OCI-LY1 (cell line): ENCODE measurements around the gene CD3G.

ENCODE experiments used
- H2AFZ ChIP-seq: fragments of 200-600 bp; sonication (generic), shearing (Covaris generic); 2 replicates; pipeline ENCODE4 v1.6.0; 2014; ENCODE audit warnings: antibody characterized with exemption, mild to moderate bottlenecking, low read length
- H3F3A ChIP-seq: fragments of 200-600 bp; sonication (generic), shearing (Covaris generic); 2 replicates; pipeline ENCODE4 v1.6.0; 2014; ENCODE audit warnings: mild to moderate bottlenecking, antibody characterized with exemption, low read length, moderate library complexity; ENCODE audit not compliant: insufficient read depth
- H3K27ac ChIP-seq: fragments of 200-600 bp; sonication (generic); 2 replicates; pipeline ENCODE4 v1.5.1; 2014; ENCODE audit warnings: low read length, mixed run types, mild to moderate bottlenecking, low read depth; ENCODE audit not compliant: poor library complexity, severe bottlenecking
- H3K27me3 ChIP-seq: fragments of 200-600 bp; sonication (generic); 2 replicates; pipeline ENCODE4 v1.6.0; 2014; ENCODE audit warnings: antibody characterized with exemption, mild to moderate bottlenecking, low read length, moderate library complexity; ENCODE audit not compliant: insufficient read depth
- H3K36me3 ChIP-seq: fragments of 200-600 bp; sonication (generic); 2 replicates; pipeline ENCODE4 v1.6.1; 2014; ENCODE audit warnings: mild to moderate bottlenecking, antibody characterized with exemption, low read length, moderate library complexity, mixed read lengths; ENCODE audit not compliant: insufficient read depth
- H3K4me1 ChIP-seq: fragments of 200-600 bp; sonication (generic); 2 replicates; pipeline ENCODE4 v1.5.1; 2014; ENCODE audit warnings: mild to moderate bottlenecking, low read length, moderate library complexity; ENCODE audit not compliant: insufficient read depth, severe bottlenecking
- H3K4me2 ChIP-seq: fragments of 200-600 bp; sonication (generic), shearing (Covaris generic); 2 replicates; pipeline ENCODE4 v1.6.1; 2014; ENCODE audit warnings: low read length
- H3K4me3 ChIP-seq: fragments of 200-600 bp; sonication (generic); 2 replicates; pipeline ENCODE4 v1.5.1; 2014; ENCODE audit warnings: low read length, low read depth, mild to moderate bottlenecking, mixed read lengths; ENCODE audit not compliant: poor library complexity, severe bottlenecking
- H3K79me2 ChIP-seq: fragments of 200-600 bp; shearing (Covaris generic); 2 replicates; pipeline ENCODE4 v1.6.1; 2016; ENCODE audit warnings: mixed run types, low read length, mixed read lengths; ENCODE audit not compliant: insufficient read depth
- H3K9ac ChIP-seq: fragments of 200-600 bp; sonication (generic), shearing (Covaris generic); 2 replicates; pipeline ENCODE4 v1.6.1; 2014; ENCODE audit warnings: mild to moderate bottlenecking, low read length, mixed read lengths
- H3K9me2 ChIP-seq: fragments of 200-600 bp; sonication (generic), shearing (Covaris generic); 2 replicates; pipeline ENCODE4 v1.6.1; 2014; ENCODE audit warnings: low read depth, mild to moderate bottlenecking, low read length, mixed read lengths
- H3K9me3 ChIP-seq: fragments of 200-600 bp; shearing (Covaris generic); 2 replicates; pipeline ENCODE4 v1.6.1; 2014; ENCODE audit warnings: low read length, mixed read lengths
- H4K20me1 ChIP-seq: fragments of 200-600 bp; sonication (generic), shearing (Covaris generic); 2 replicates; pipeline ENCODE4 v1.6.0; 2016; ENCODE audit warnings: mild to moderate bottlenecking, low read length; ENCODE audit not compliant: insufficient read depth
- EZH2 ChIP-seq: fragments of 200-600 bp; sonication (generic), shearing (Covaris generic); IDR thresholded peaks from 2 replicates; pipeline ENCODE4 v1.8.0; 2017; ENCODE audit warnings: borderline replicate concordance, mixed run types, mild to moderate bottlenecking, antibody characterized with exemption, low read length, moderate library complexity, mixed read lengths
- TF ChIP-seq, protein P1 (sequence below): fragments of 200-600 bp; sonication (generic), shearing (Covaris generic); IDR thresholded peaks from 2 replicates; pipeline ENCODE4 v1.5.1; 2017; ENCODE audit warnings: mild to moderate bottlenecking, antibody characterized with exemption, low read length, moderate library complexity, mixed read lengths

The CD3G gene

DNA sequence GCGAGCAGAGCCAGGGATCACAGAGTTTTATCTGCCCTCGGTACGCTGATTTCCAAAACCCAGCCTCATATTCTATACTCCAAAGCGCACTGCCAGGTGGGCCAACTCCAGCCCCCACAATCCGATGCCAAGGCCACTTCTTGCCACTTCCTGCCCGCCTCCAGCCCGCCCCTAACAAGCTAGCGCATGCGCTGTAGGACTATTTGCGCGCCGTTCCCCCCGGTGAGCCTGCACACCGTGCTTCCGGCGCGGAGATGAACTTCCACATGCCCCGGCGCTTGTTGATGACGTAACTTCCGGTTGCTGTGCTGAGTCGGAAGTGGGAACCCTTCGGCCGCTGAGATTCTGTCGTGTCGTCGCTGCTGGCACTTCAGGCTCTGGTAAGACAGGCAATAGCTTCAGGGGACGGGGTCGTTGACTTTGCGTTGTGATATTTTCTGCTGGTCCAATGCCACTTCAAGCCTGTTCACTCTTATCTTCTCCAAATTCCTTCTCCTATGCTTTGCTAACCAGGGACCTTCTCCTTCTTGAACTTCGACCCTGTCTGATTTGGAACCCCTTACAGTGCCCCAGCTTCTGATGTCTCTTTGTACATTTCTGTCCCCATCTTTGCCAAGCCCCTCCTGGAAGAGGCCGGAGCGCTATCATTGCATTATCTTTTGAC is 15.3 kb downstream of the CD3G start, which contains the start of gene UBE4A:
Gene UBE4A (plus strand): TSS at position 306 of the 664 bp plus-strand sequence. CDS start 5,481 bp downstream, outside the sequence.
- H3K27me3 ChIP-seq = no peaks in the 10 kb centered on the region
- peak within 1 kb of the TSS; percentile 86 for H3K9ac ChIP-seq
- no peaks in the 10 kb centered on the region for H3K36me3 ChIP-seq
- H3K9me2 ChIP-seq = no peaks in the 10 kb centered on the region
- peaks cover 32% of the 10 kb centered on the region for H3K79me2 ChIP-seq
- H2AFZ ChIP-seq = 0 out of 2 replicates have a peak within 1 kb of the TSS, but pooled peaks have one; percentile 71
- TF ChIP-seq, protein P1, sequence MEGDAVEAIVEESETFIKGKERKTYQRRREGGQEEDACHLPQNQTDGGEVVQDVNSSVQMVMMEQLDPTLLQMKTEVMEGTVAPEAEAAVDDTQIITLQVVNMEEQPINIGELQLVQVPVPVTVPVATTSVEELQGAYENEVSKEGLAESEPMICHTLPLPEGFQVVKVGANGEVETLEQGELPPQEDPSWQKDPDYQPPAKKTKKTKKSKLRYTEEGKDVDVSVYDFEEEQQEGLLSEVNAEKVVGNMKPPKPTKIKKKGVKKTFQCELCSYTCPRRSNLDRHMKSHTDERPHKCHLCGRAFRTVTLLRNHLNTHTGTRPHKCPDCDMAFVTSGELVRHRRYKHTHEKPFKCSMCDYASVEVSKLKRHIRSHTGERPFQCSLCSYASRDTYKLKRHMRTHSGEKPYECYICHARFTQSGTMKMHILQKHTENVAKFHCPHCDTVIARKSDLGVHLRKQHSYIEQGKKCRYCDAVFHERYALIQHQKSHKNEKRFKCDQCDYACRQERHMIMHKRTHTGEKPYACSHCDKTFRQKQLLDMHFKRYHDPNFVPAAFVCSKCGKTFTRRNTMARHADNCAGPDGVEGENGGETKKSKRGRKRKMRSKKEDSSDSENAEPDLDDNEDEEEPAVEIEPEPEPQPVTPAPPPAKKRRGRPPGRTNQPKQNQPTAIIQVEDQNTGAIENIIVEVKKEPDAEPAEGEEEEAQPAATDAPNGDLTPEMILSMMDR = no peak
- no peak for TF ChIP-seq EZH2
- no peaks in the 10 kb centered on the region for H3K9me3 ChIP-seq
- peak within 1 kb of the TSS; percentile 11 for H3K27ac ChIP-seq
- no peaks in the 10 kb centered on the region for H4K20me1 ChIP-seq
- peaks cover 24% of the 10 kb centered on the region for H3K4me1 ChIP-seq
- peak within 1 kb of the TSS; percentile 75 for H3K4me3 ChIP-seq
- no peaks in the 10 kb centered on the region for H3F3A ChIP-seq
- H3K4me2 ChIP-seq = peak within 1 kb of the TSS; percentile 97

DNA sequence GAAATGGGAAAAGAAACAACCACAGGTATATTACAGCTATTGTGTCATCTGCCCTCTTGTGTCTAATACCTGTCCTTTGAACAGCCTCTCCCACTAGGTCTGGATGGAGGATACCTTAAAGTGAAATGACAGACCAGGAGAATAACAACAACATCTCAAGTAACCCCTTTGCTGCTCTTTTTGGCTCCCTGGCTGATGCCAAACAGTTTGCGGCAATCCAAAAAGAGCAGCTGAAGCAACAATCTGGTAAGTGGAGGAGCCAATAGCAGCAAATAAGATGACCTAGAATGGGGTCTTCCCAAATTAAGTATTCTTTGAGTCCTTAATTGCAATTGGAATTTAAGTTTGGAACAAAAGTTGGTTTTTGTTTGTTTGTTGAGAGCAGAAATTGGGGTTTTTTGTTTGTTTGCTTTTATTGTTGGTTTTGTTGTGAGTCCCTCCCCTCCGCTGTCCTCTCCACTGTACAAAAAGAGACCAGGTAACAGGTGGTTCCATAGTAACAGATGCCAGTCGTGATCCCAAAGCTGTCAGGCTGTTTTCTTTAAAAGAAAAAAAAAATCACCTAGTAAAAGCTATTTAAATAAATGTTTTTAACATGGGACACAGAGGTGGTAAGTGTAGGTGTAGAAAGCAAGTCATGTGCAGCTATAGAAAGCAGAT is 20.9 kb downstream of the CD3G start:
- Histone ChIP-seq H2AFZ (no peak overlapping the region), H3K27me3 (no peaks in the 10 kb centered on the region), H3K79me2 (peaks cover 27% of the 10 kb centered on the region), H3K36me3 (peaks cover 27% of the 10 kb centered on the region), H4K20me1 (no peaks in the 10 kb centered on the region), H3K4me3 (no peak overlapping the region), H3K4me2 (no peak overlapping the region), H3F3A (no peaks in the 10 kb centered on the region), H3K27ac (no peak overlapping the region), H3K9me3 (no peaks in the 10 kb centered on the region), H3K4me1 (peaks cover 18% of the 10 kb centered on the region), H3K9ac (no peak overlapping the region), H3K9me2 (no peaks in the 10 kb centered on the region)
- no peak for TF ChIP-seq EZH2
- TF ChIP-seq, protein P1 = no peak

DNA sequence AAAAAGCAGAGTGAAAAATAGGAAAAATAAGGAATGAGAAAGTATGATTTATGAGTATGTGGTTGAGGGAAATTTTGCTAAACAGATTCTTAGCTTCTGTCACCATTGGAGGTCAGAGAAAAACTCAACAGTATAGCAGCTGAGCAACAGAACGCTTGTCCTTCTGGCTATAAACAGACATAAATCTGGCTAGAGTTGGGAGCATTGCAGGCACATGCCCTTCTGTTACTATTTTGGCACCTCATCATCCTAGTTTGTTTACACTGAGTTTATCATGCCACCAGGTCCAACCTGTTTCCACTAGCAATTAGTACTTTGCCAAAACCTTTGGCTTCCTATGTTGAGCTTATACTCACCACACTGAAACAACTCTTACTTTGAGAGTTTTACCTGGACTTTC is 22.1 kb downstream of the CD3G start:
- H3K9me2 ChIP-seq = no peaks in the 10 kb centered on the region
- TF ChIP-seq, protein P1 = no peak
- TF ChIP-seq EZH2 = no peak
- peaks cover 15% of the 10 kb centered on the region for H3K79me2 ChIP-seq
- H3K4me3 ChIP-seq = no peak overlapping the region
- H4K20me1 ChIP-seq = no peaks in the 10 kb centered on the region
- H3F3A ChIP-seq = no peaks in the 10 kb centered on the region
- no peak overlapping the region for H3K27ac ChIP-seq
- peaks cover 6% of the 10 kb centered on the region for H3K4me1 ChIP-seq
- H3K9me3 ChIP-seq = no peaks in the 10 kb centered on the region
- H3K27me3 ChIP-seq = no peaks in the 10 kb centered on the region
- H3K9ac ChIP-seq = no peak overlapping the region
- H3K4me2 ChIP-seq = no peak overlapping the region
- peaks cover 39% of the 10 kb centered on the region for H3K36me3 ChIP-seq
- H2AFZ ChIP-seq = no peak overlapping the region
